OCI-LY1 (cell line): ENCODE measurements around the gene ASB15.

Experiments
- H2AFZ ChIP-seq: fragments of 200-600 bp; sonication (generic), shearing (Covaris generic); 2 replicates; pipeline ENCODE4 v1.6.0; 2014; ENCODE audit warnings: antibody characterized with exemption, mild to moderate bottlenecking, low read length
- H3F3A ChIP-seq: fragments of 200-600 bp; sonication (generic), shearing (Covaris generic); 2 replicates; pipeline ENCODE4 v1.6.0; 2014; ENCODE audit warnings: mild to moderate bottlenecking, antibody characterized with exemption, low read length, moderate library complexity; ENCODE audit not compliant: insufficient read depth
- H3K27ac ChIP-seq: fragments of 200-600 bp; sonication (generic); 2 replicates; pipeline ENCODE4 v1.5.1; 2014; ENCODE audit warnings: low read length, mixed run types, mild to moderate bottlenecking, low read depth; ENCODE audit not compliant: poor library complexity, severe bottlenecking
- H3K27me3 ChIP-seq: fragments of 200-600 bp; sonication (generic); 2 replicates; pipeline ENCODE4 v1.6.0; 2014; ENCODE audit warnings: antibody characterized with exemption, mild to moderate bottlenecking, low read length, moderate library complexity; ENCODE audit not compliant: insufficient read depth
- H3K36me3 ChIP-seq: fragments of 200-600 bp; sonication (generic); 2 replicates; pipeline ENCODE4 v1.6.1; 2014; ENCODE audit warnings: mild to moderate bottlenecking, antibody characterized with exemption, low read length, moderate library complexity, mixed read lengths; ENCODE audit not compliant: insufficient read depth
- H3K4me1 ChIP-seq: fragments of 200-600 bp; sonication (generic); 2 replicates; pipeline ENCODE4 v1.5.1; 2014; ENCODE audit warnings: mild to moderate bottlenecking, low read length, moderate library complexity; ENCODE audit not compliant: insufficient read depth, severe bottlenecking
- H3K4me2 ChIP-seq: fragments of 200-600 bp; sonication (generic), shearing (Covaris generic); 2 replicates; pipeline ENCODE4 v1.6.1; 2014; ENCODE audit warnings: low read length
- H3K4me3 ChIP-seq: fragments of 200-600 bp; sonication (generic); 2 replicates; pipeline ENCODE4 v1.5.1; 2014; ENCODE audit warnings: low read length, low read depth, mild to moderate bottlenecking, mixed read lengths; ENCODE audit not compliant: poor library complexity, severe bottlenecking
- H3K79me2 ChIP-seq: fragments of 200-600 bp; shearing (Covaris generic); 2 replicates; pipeline ENCODE4 v1.6.1; 2016; ENCODE audit warnings: mixed run types, low read length, mixed read lengths; ENCODE audit not compliant: insufficient read depth
- H3K9ac ChIP-seq: fragments of 200-600 bp; sonication (generic), shearing (Covaris generic); 2 replicates; pipeline ENCODE4 v1.6.1; 2014; ENCODE audit warnings: mild to moderate bottlenecking, low read length, mixed read lengths
- H3K9me2 ChIP-seq: fragments of 200-600 bp; sonication (generic), shearing (Covaris generic); 2 replicates; pipeline ENCODE4 v1.6.1; 2014; ENCODE audit warnings: low read depth, mild to moderate bottlenecking, low read length, mixed read lengths
- H3K9me3 ChIP-seq: fragments of 200-600 bp; shearing (Covaris generic); 2 replicates; pipeline ENCODE4 v1.6.1; 2014; ENCODE audit warnings: low read length, mixed read lengths
- H4K20me1 ChIP-seq: fragments of 200-600 bp; sonication (generic), shearing (Covaris generic); 2 replicates; pipeline ENCODE4 v1.6.0; 2016; ENCODE audit warnings: mild to moderate bottlenecking, low read length; ENCODE audit not compliant: insufficient read depth
- CTCF ChIP-seq: fragments of 200-600 bp; sonication (generic), shearing (Covaris generic); IDR thresholded peaks from 2 replicates; pipeline ENCODE4 v1.5.1; 2017; ENCODE audit warnings: mild to moderate bottlenecking, antibody characterized with exemption, low read length, moderate library complexity, mixed read lengths
- EZH2 ChIP-seq: fragments of 200-600 bp; sonication (generic), shearing (Covaris generic); IDR thresholded peaks from 2 replicates; pipeline ENCODE4 v1.8.0; 2017; ENCODE audit warnings: borderline replicate concordance, mixed run types, mild to moderate bottlenecking, antibody characterized with exemption, low read length, moderate library complexity, mixed read lengths

The ASB15 gene

GRCh38 chr7:123580406-123581161 lies 21.0 kb upstream of the ASB15 start:
- Histone ChIP-seq H3K27ac (no peak overlapping the region), H3K27me3 (no peaks in the 10 kb centered on the region), H2AFZ (no peak overlapping the region), H3K36me3 (no peaks in the 10 kb centered on the region), H3K4me1 (no peaks in the 10 kb centered on the region), H3K9me2 (no peaks in the 10 kb centered on the region), H3K9ac (no peak overlapping the region), H3K4me2 (no peak overlapping the region), H4K20me1 (no peaks in the 10 kb centered on the region), H3F3A (no peaks in the 10 kb centered on the region), H3K79me2 (no peaks in the 10 kb centered on the region), H3K9me3 (no peaks in the 10 kb centered on the region), H3K4me3 (no peak overlapping the region)
- TF ChIP-seq CTCF, result peak; percentile 95
- no peak for TF ChIP-seq EZH2

- Histone ChIP-seq H2AFZ (no peak overlapping the region), H3K4me3 (no peak overlapping the region), H3K79me2 (no peaks in the 10 kb centered on the region), H3F3A (no peaks in the 10 kb centered on the region), H3K9me2 (no peaks in the 10 kb centered on the region), H3K9ac (no peak overlapping the region), H3K36me3 (no peaks in the 10 kb centered on the region), H3K4me1 (no peaks in the 10 kb centered on the region), H3K9me3 (no peaks in the 10 kb centered on the region), H3K4me2 (no peak overlapping the region), H4K20me1 (no peaks in the 10 kb centered on the region), H3K27me3 (no peaks in the 10 kb centered on the region), H3K27ac (no peak overlapping the region)
- TF ChIP-seq EZH2, result no peak
- peak; percentile 13; the same call in 1 of the 2 replicates for TF ChIP-seq CTCF
These were observed 20.5 kb upstream of the ASB15 start for GRCh38 chr7:123581162-123581459.

GRCh38 chr7:123583821-123584220 lies 17.8 kb upstream of the ASB15 start:
- H3K27ac ChIP-seq, result no peak overlapping the region
- no peaks in the 10 kb centered on the region for H3K79me2 ChIP-seq
- H3K36me3 ChIP-seq, result no peaks in the 10 kb centered on the region
- no peak for TF ChIP-seq EZH2
- no peak for TF ChIP-seq CTCF
- H3F3A ChIP-seq, result no peaks in the 10 kb centered on the region
- H3K4me1 ChIP-seq, result no peaks in the 10 kb centered on the region
- no peak overlapping the region for H2AFZ ChIP-seq
- H3K9me2 ChIP-seq, result no peaks in the 10 kb centered on the region
- no peaks in the 10 kb centered on the region for H4K20me1 ChIP-seq
- H3K9ac ChIP-seq, result no peak overlapping the region
- no peak overlapping the region for H3K4me2 ChIP-seq
- no peaks in the 10 kb centered on the region for H3K9me3 ChIP-seq
- no peaks in the 10 kb centered on the region for H3K27me3 ChIP-seq
- H3K4me3 ChIP-seq, result no peak overlapping the region
